Fibroblast of lung (primary cell): ENCODE results near the gene ABHD4. TPM values are rescaled to one million over a fixed set of nuclear protein-coding genes. Genes with fewer than 3 reads are reported as not detected.
"Not testable (repeated sequence)": the region's sequence is repeated elsewhere in the genome, so short reads cannot be mapped to it uniquely, and the experiment has no call there.

Experiments used
- DNase-seq, 2 donors: peaks; one replicate each; pipeline versions ENCODE4 v3.0.0 to v3.0.0-alpha.2; 2010; ENCODE audit warnings: low read depth in 2 of 2
- H2AFZ ChIP-seq: 2 replicates; pipeline ENCODE4 v1.5.1; 2012; ENCODE audit warnings: low read length, control low read depth, inconsistent platforms
- H3K27ac ChIP-seq: 2 replicates; pipeline ENCODE4 v1.5.1; 2011; ENCODE audit warnings: low read length, control low read depth; ENCODE audit not compliant: insufficient read depth
- H3K27me3 ChIP-seq: 2 replicates; pipeline ENCODE4 v1.5.1; 2011; ENCODE audit warnings: mild to moderate bottlenecking, low read length; ENCODE audit not compliant: control insufficient read depth, insufficient read depth
- H3K36me3 ChIP-seq: 2 replicates; pipeline ENCODE4 v1.5.1; 2011; ENCODE audit warnings: low read length; ENCODE audit not compliant: control insufficient read depth, insufficient read depth
- H3K4me1 ChIP-seq: 2 replicates; pipeline ENCODE4 v1.5.1; 2011; ENCODE audit warnings: low read length; ENCODE audit not compliant: control insufficient read depth, insufficient read depth; ENCODE audit errors: extremely low read depth
- H3K4me2 ChIP-seq: 2 replicates; pipeline ENCODE4 v1.5.1; 2011; ENCODE audit warnings: low read length, control low read depth; ENCODE audit not compliant: insufficient read depth; ENCODE audit errors: extremely low read depth
- H3K4me3 ChIP-seq, 4 experiments: fragments of 200-600 bp in 1 of 4; sonication (generic) in 1 of 4; replicated peaks in 1 of 4; 2 replicates each; pipeline ENCODE4 v1.5.1; 2011 to 2016; ENCODE audit warnings: low read length in 4 of 4, low read depth in 3 of 4, mild to moderate bottlenecking in 3 of 4, control low read depth in 2 of 4, inconsistent platforms in 1 of 4, mixed read lengths in 1 of 4; ENCODE audit not compliant: insufficient read depth in 1 of 4; ENCODE audit errors: control extremely low read depth in 1 of 4
- H3K79me2 ChIP-seq: 2 replicates; pipeline ENCODE4 v1.5.1; 2012; ENCODE audit warnings: mild to moderate bottlenecking, low read length, inconsistent platforms; ENCODE audit not compliant: control insufficient read depth, insufficient read depth
- H3K9ac ChIP-seq: 2 replicates; pipeline ENCODE4 v1.5.1; 2011; ENCODE audit warnings: mild to moderate bottlenecking, low read length, control low read depth; ENCODE audit not compliant: insufficient read depth
- H3K9me3 ChIP-seq: 2 replicates; pipeline ENCODE4 v1.5.1; 2012; ENCODE audit warnings: low read depth, low read length; ENCODE audit not compliant: control insufficient read depth, insufficient read depth
- H4K20me1 ChIP-seq: 2 replicates; pipeline ENCODE4 v1.5.1; 2011; ENCODE audit warnings: low read length; ENCODE audit not compliant: control insufficient read depth, insufficient read depth; ENCODE audit errors: extremely low read depth
- EZH2 ChIP-seq: IDR thresholded peaks from 2 replicates; pipeline ENCODE4 v1.5.1; 2012; ENCODE audit warnings: low read length, control low read depth, mild to moderate bottlenecking; ENCODE audit errors: missing control alignments
- polyA plus RNA-seq, 2 donors: library from polyadenylated mRNA; depleted of rRNA in 1 of 2; stranded (reverse) in 1 of 2; unstranded in 1 of 2; fragments of >200 nt; gene quantifications; 2 replicates each; pipeline ENCODE4 v1.2.1, GENCODE V29; 2011 to 2012; ENCODE audit warnings: missing spikeins in 1 of 2
- total RNA-seq: library from RNA; depleted of rRNA; stranded (reverse); fragments of >200 nt; gene quantifications from 2 replicates; pipeline ENCODE4 v1.2.1, GENCODE V29; 2014
- TF ChIP-seq, protein P1 (sequence below), 2 donors: IDR thresholded peaks in 1 of 2; conservative IDR thresholded peaks in 1 of 2; 1 replicate in 1 of 2; 2 replicates in 1 of 2; pipeline ENCODE4 v1.5.1; 2011 to 2012; ENCODE audit warnings: low read length in 2 of 2, control low read depth in 1 of 2, inconsistent platforms in 1 of 2, low read depth in 1 of 2, mild to moderate bottlenecking in 1 of 2

Gene ABHD4
- total and polyA plus RNA-seq, 2 donors (not counting 1 experiment from before 2014, with no cell fraction given), result 40.0 to 61.2 TPM

DNA sequence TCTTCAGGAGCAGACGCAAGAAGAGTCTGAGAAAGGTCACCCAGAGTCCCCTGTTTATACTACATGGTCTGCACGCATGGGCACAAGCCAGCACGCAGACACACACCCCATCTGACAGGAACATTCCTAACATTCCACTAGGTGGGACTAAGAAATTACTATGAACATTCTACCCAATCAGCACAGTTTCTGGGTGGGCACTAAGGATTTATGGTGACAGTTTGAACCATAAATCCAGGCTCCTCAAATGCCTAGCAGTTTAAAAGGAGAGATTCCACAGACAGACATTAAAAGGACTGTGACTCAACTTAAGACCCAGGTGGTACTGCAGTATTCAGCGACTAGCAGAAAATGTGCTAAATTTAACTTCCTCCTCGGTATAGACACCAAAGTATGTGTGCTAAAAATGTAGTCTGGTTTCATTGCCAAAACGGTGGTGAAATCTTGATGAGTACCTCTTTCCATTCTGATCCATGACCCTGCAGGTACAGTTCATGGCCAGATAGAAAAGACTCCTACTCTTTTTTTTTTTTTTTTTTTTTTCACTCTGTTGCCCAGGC lies 16.2 kb downstream of the ABHD4 start:
- peak overlapping the region; percentile 64 for H3K27ac ChIP-seq
- no peaks in the 10 kb centered on the region for H3K9me3 ChIP-seq
- no peak overlapping the region for H3K9ac ChIP-seq
- peaks cover 19% of the 10 kb centered on the region for H3K36me3 ChIP-seq
- peak; percentile 87 to 98 for DNase-seq
- H2AFZ ChIP-seq, result no peak overlapping the region
- peak overlapping the region; percentile 52 for H3K4me2 ChIP-seq
- no peak overlapping the region for H3K4me3 ChIP-seq
- no peaks in the 10 kb centered on the region for H3K27me3 ChIP-seq
- no peaks in the 10 kb centered on the region for H4K20me1 ChIP-seq
- peaks cover 8% of the 10 kb centered on the region for H3K4me1 ChIP-seq
- no peak for TF ChIP-seq EZH2
- TF ChIP-seq, protein P1, sequence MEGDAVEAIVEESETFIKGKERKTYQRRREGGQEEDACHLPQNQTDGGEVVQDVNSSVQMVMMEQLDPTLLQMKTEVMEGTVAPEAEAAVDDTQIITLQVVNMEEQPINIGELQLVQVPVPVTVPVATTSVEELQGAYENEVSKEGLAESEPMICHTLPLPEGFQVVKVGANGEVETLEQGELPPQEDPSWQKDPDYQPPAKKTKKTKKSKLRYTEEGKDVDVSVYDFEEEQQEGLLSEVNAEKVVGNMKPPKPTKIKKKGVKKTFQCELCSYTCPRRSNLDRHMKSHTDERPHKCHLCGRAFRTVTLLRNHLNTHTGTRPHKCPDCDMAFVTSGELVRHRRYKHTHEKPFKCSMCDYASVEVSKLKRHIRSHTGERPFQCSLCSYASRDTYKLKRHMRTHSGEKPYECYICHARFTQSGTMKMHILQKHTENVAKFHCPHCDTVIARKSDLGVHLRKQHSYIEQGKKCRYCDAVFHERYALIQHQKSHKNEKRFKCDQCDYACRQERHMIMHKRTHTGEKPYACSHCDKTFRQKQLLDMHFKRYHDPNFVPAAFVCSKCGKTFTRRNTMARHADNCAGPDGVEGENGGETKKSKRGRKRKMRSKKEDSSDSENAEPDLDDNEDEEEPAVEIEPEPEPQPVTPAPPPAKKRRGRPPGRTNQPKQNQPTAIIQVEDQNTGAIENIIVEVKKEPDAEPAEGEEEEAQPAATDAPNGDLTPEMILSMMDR (conservative IDR thresholded peaks at IDR 0.05 in 1 of 2, IDR thresholded peaks at IDR 0.05 in 1 of 2; ENCODE audit: low read depth in 1 of 2, low read length in 2 of 2), result no peak
- no peaks in the 10 kb centered on the region for H3K79me2 ChIP-seq

DNA sequence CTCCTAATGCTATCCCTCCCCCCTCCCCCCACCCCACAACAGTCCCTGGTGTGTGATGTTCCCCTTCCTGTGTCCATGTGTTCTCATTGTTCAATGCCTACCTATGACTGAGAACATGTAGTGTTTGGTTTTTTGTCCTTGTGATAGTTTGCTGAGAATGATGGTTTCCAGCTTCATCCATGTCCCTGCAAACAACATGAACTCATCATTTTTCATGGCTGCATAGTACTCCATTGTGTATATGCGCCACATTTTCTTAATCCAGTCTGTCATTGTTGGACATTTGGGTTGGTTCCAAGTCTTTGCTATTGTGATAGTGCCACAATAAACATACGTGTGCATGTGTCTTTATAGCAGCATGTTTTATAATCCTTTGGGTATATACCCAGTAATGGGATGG lies 17.7 kb downstream of the ABHD4 start:
- not testable (repeated sequence) for H2AFZ ChIP-seq, DNase-seq, H3K79me2 ChIP-seq, H3K27ac ChIP-seq, H3K9me3 ChIP-seq, H3K4me3 ChIP-seq, H4K20me1 ChIP-seq, H3K9ac ChIP-seq, H3K4me1 ChIP-seq, H3K36me3 ChIP-seq, H3K27me3 ChIP-seq, H3K4me2 ChIP-seq

DNA sequence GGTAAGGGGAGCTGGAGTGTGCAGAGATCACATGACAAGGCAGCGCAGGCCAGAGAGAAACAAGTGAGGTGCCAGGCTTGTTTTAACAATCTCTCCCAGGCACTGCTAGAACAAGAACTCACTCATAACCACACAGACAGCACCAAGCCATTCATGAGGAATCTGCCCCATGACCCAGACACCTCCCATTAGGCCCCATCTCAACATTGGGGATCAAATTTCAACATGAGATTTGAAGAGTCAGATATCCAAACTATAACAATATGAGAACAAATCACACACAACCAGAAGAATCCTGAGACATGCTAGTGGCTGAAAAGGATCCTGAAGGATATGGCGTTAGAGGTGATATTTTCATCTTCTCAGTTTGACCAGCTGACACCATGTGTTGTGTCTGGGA lies 24.2 kb downstream of the ABHD4 start:
- H2AFZ ChIP-seq, result no peak overlapping the region
- H3K9me3 ChIP-seq, result no peaks in the 10 kb centered on the region
- no peaks in the 10 kb centered on the region for H3K36me3 ChIP-seq
- no peak overlapping the region for H3K4me2 ChIP-seq
- TF ChIP-seq EZH2, result no peak
- H4K20me1 ChIP-seq, result no peaks in the 10 kb centered on the region
- H3K27me3 ChIP-seq, result no peaks in the 10 kb centered on the region
- no peak overlapping the region for H3K9ac ChIP-seq
- H3K4me3 ChIP-seq, result no peak overlapping the region
- peak; percentile 57 to 74 for DNase-seq
- H3K79me2 ChIP-seq, result no peaks in the 10 kb centered on the region
- H3K4me1 ChIP-seq, result peaks cover 4% of the 10 kb centered on the region
- H3K27ac ChIP-seq, result no peak overlapping the region

DNA sequence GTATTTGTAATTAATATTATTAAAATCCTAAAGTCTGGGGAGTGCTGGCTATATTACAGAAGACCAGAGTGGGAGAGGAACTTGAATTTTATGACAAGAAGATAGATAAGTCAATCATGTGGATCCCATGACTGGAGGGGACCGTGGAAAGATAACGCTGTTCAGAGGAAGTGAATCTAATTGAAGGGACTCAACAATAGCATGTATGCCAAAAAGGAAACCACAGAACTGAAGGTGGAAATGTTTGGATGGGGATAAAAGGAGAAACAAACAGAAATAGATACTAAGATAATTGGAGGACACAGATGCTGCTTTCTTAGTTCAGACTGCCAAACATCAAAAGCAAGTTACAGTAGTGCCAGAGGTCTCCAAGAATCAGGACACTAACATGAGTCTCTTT lies 24.9 kb downstream of the ABHD4 start:
- DNase-seq, result no peak
- Histone ChIP-seq H3K9me3 (no peaks in the 10 kb centered on the region), H2AFZ (no peak overlapping the region)

More for the DNA sequence above, 24.9 kb downstream of the ABHD4 start:
- H3K27ac ChIP-seq, result no peak overlapping the region
- H3K79me2 ChIP-seq, result no peaks in the 10 kb centered on the region
- H3K4me3 ChIP-seq, result no peak overlapping the region
- no peaks in the 10 kb centered on the region for H4K20me1 ChIP-seq
- TF ChIP-seq EZH2, result no peak
- TF ChIP-seq, protein P1 (conservative IDR thresholded peaks at IDR 0.05 in 1 of 2, IDR thresholded peaks at IDR 0.05 in 1 of 2; ENCODE audit: low read depth in 1 of 2, low read length in 2 of 2), result no peak
- no peak overlapping the region for H3K9ac ChIP-seq
- no peaks in the 10 kb centered on the region for H3K27me3 ChIP-seq
- H3K4me1 ChIP-seq, result peaks cover 4% of the 10 kb centered on the region
- no peaks in the 10 kb centered on the region for H3K36me3 ChIP-seq
- no peak overlapping the region for H3K4me2 ChIP-seq
